ENCODE measurements around the gene KCNQ1. TPM values are rescaled to one million over a fixed set of nuclear protein-coding genes. Genes with fewer than 3 reads are reported as not detected.

The KCNQ1 gene
- total RNA-seq, 4 donors from 2014 or later, result 3.2 to 12.7 (median 5.5) TPM

- TF ChIP-seq CTCF (IDR thresholded peaks at IDR 0.05; ENCODE audit: low read depth), result no peak
Observed at GRCh38 chr11:2792381-2793250, 347.8 kb downstream of the KCNQ1 start.

GRCh38 chr11:2793701-2794045 lies 348.9 kb downstream of the KCNQ1 start:
- no peak for TF ChIP-seq CTCF (IDR thresholded peaks at IDR 0.05; ENCODE audit: low read depth)

DNA sequence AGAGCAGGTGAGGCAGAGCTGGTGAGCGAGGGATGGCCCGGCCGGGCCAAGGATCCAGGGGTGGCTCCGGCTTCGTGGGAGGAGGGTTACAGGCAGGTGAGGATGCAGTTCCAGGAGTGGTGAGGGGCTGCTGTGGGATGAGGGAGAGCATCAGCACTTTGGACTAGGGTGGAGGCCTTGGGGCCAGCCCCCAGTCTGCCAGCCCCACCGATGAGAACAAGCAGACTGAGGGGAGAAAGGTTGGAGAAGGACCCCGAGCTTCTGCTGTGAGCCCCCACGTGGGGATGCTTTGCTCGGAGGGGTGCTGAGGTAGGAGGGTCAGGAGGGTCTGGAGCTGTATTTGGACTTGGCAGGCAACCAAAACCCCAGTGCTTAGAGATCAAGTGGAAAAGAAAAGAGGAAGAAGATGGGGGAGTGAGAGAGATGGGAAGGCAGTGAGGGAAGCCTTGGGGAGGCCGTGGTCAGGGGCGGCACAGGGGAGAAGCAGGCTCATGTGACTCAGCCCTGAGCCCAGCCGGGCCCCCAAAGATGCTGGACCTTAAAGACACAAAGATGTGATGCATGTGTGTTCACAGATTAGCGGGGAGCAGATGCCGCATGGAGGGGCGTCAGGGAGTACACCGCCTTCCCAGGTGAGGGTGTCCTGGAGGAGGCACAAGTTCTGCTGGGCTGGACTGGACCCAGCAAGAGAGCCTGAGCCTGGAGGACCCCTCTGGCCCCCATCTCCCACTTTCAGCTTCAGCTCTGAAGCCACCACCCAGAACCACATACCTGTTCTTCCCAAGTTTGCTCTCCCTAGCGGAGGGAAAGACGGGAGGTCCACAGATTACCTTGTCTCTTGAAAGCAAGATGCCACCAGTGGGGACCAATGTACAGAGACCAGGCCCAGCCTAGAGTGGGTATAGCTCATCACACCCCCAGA lies 349.5 kb downstream of the KCNQ1 start:
- TF ChIP-seq CTCF (IDR thresholded peaks at IDR 0.05; ENCODE audit: low read depth), result no peak

- no peak for TF ChIP-seq CTCF (IDR thresholded peaks at IDR 0.05; ENCODE audit: low read depth)
Observed at GRCh38 chr11:2794968-2795322, 350.1 kb downstream of the KCNQ1 start.

GRCh38 chr11:2795491-2795991 lies 350.7 kb downstream of the KCNQ1 start:
- no peak for TF ChIP-seq CTCF (IDR thresholded peaks at IDR 0.05; ENCODE audit: low read depth)

DNA sequence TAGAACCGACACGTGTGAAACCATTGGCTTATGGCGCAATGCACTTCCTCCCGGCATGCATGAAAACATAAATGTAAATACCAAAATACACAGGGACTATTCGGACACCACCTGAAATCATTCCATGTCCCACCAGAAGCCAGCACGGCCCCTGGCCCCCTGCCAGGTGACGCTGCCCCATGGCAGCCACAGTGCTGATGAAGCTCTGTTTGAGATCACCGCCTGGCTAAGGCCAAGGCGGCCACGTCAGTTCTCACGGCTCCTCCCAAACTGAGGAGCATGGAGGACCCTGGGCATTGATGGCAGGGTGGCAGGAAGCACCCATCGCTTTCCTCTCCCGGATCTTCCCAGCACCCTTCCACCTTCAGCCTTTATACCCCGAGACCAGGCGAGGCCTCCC lies 351.3 kb downstream of the KCNQ1 start:
- no peak for TF ChIP-seq CTCF (IDR thresholded peaks at IDR 0.05; ENCODE audit: low read depth)
